Colonic mucosa (tissue), 4 donors: ENCODE measurements around the gene TECPR2. TPM values are rescaled to one million over a fixed set of nuclear protein-coding genes. Genes with fewer than 3 reads are reported as not detected.

Source experiments
- DNase-seq: peaks from one replicate; pipeline ENCODE4 v3.0.0-alpha.2; 2020
- H3K27ac ChIP-seq: fragments of 200-600 bp; one replicate; pipeline ENCODE4 v1.8.0; 2021
- H3K27me3 ChIP-seq: fragments of 200-600 bp; one replicate; pipeline ENCODE4 v1.8.0; 2021
- H3K36me3 ChIP-seq: fragments of 200-600 bp; one replicate; pipeline ENCODE4 v1.8.0; 2021
- H3K4me1 ChIP-seq: fragments of 200-600 bp; one replicate; pipeline ENCODE4 v1.8.0; 2021; ENCODE audit warnings: mild to moderate bottlenecking
- H3K4me3 ChIP-seq: fragments of 200-600 bp; one replicate; pipeline ENCODE4 v1.8.0; 2021
- H3K9ac ChIP-seq, 2 donors: one replicate each; pipeline ENCODE4 v1.7.0; 2013; ENCODE audit warnings: control low read depth in 2 of 2, low read depth in 2 of 2, low read length in 2 of 2
- H3K9me3 ChIP-seq: fragments of 200-600 bp; one replicate; pipeline ENCODE4 v1.8.0; 2021
- intact Hi-C: fragments of 100-400 bp; cut with DNase I; formaldehyde crosslinking; loops from one replicate; pipeline ENCODE4 v1.14.1; 2022
- total RNA-seq, 2 donors: library from RNA; stranded (reverse); fragmentation: NEBNext Ultra II Directional in 1 of 2; extraction: Animal tissue kit (Norgen Biotek cat#: 25700) in 1 of 2; gene quantifications; one replicate each; pipeline ENCODE4 v1.2.1, GENCODE V29; 2021
- TF ChIP-seq, protein P1 (sequence below): fragments of 200-600 bp; IDR thresholded peaks from one replicate; pipeline ENCODE4 v1.8.0; 2022; ENCODE audit warnings: antibody characterized with exemption, mild to moderate bottlenecking
- donor health status: healthy.
- donor health status: DM: no; HTN: no; CAD: no.
- donor health status: DM: no; HTN: no; CAD: no.

Gene TECPR2
- total RNA-seq, 2 donors from 2014 or later: 16.5 to 18.2 TPM

DNA sequence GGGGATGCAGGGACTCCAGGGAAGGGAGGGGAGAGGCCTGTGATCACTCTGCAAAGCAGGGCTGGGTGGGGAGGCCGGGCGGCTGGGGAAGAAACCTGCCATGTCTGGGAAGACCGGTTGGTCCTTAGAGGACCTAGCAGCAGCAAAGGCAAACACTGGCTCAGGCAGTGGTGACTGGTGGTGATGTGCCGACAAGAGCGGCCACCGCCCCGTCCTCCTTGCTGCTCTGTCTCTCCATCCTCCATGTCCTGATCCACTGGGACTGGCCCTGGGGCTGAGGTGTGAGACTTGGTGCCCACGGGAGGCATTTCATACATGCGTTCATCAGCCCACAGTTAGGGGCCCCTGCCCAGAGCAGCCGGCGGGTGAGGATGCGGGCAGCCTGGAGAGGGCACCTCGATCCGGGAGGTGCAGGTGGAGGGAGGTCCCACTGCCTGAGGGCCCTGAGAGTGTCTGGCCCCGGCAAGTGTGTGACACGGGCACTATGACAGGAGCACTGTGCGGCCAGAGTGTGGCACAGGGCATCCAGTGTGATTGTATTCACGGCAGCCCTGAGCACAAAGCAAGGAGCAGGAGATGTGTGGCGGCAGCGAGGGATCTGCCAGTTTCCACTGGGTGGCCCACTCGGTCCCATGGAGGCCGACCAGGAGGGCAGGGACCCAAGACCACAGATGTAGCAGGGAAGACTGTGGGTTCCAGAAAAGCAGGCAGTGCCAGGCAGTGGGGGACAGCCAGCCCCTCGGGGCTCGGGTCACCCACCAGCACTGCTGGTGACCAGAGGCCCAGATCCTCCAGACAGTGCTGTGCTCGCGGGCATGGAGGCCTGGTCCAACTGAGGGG lies 133.0 kb downstream of the TECPR2 start:
- Histone ChIP-seq H3K9me3 (no peaks in the 10 kb centered on the region), H3K27ac (no peak overlapping the region), H3K27me3 (no peaks in the 10 kb centered on the region), H3K4me1 (no peaks in the 10 kb centered on the region), H3K9ac (no peak overlapping the region), H3K36me3 (no peaks in the 10 kb centered on the region), H3K4me3 (no peak overlapping the region)
- no peak for DNase-seq
- TF ChIP-seq, protein P1, sequence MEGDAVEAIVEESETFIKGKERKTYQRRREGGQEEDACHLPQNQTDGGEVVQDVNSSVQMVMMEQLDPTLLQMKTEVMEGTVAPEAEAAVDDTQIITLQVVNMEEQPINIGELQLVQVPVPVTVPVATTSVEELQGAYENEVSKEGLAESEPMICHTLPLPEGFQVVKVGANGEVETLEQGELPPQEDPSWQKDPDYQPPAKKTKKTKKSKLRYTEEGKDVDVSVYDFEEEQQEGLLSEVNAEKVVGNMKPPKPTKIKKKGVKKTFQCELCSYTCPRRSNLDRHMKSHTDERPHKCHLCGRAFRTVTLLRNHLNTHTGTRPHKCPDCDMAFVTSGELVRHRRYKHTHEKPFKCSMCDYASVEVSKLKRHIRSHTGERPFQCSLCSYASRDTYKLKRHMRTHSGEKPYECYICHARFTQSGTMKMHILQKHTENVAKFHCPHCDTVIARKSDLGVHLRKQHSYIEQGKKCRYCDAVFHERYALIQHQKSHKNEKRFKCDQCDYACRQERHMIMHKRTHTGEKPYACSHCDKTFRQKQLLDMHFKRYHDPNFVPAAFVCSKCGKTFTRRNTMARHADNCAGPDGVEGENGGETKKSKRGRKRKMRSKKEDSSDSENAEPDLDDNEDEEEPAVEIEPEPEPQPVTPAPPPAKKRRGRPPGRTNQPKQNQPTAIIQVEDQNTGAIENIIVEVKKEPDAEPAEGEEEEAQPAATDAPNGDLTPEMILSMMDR: no peak
- intact Hi-C loops: no loop called here

GRCh38 chr14:102496331-102496691 lies 133.6 kb downstream of the TECPR2 start:
- H3K27me3 ChIP-seq: no peaks in the 10 kb centered on the region
- H3K9ac ChIP-seq: no peak overlapping the region
- no peak overlapping the region for H3K4me3 ChIP-seq
- no peak overlapping the region for H3K27ac ChIP-seq
- no peaks in the 10 kb centered on the region for H3K36me3 ChIP-seq
- TF ChIP-seq, protein P1: no peak
- H3K9me3 ChIP-seq: no peaks in the 10 kb centered on the region
- H3K4me1 ChIP-seq: no peaks in the 10 kb centered on the region
- intact Hi-C loops: no loop called here
- no peak for DNase-seq

DNA sequence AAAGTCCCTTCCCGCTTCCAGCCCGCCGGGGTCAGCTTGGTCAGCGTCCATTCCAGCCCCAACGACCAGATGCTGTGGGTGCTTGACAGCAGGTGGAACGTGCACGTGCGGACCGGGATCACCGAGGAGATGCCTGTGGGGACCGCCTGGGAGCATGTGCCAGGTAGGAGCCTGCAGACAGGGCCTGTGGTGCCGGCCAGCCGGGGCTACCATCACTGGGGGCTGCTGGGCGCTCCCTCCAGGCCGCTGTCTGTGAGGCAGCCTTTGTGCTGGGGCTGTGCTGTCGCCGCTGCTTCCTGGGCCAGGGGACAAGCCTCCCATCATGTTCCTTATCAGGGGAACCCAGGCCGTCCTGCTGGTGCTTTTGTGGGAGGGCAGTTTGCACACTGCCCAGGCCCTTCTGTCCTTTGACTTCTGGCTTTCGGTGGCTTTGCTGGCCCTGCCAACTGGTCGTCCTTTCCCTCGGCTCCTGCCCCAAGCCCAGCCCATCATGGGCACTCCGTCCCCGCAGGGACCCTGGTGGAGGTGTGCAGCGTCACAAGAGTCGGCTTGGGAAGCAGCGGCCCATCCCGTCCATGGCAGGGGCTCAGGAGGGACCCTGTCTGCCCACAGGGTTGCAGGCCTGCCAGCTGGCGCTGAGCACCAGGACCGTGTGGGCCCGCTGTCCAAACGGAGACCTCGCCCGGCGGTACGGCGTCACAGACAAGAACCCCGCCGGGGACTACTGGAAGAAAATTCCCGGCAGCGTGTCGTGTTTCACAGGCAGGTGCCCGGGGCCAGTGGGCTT lies 134.4 kb downstream of the TECPR2 start:
- intact Hi-C loops: no loop called here
- H3K36me3 ChIP-seq: no peaks in the 10 kb centered on the region
- no peaks in the 10 kb centered on the region for H3K27me3 ChIP-seq
- H3K9me3 ChIP-seq: no peaks in the 10 kb centered on the region
- no peak for DNase-seq
- no peak overlapping the region for H3K27ac ChIP-seq
- H3K4me3 ChIP-seq: no peak overlapping the region
- H3K4me1 ChIP-seq: no peaks in the 10 kb centered on the region
- TF ChIP-seq, protein P1: no peak
- no peak overlapping the region for H3K9ac ChIP-seq

DNA sequence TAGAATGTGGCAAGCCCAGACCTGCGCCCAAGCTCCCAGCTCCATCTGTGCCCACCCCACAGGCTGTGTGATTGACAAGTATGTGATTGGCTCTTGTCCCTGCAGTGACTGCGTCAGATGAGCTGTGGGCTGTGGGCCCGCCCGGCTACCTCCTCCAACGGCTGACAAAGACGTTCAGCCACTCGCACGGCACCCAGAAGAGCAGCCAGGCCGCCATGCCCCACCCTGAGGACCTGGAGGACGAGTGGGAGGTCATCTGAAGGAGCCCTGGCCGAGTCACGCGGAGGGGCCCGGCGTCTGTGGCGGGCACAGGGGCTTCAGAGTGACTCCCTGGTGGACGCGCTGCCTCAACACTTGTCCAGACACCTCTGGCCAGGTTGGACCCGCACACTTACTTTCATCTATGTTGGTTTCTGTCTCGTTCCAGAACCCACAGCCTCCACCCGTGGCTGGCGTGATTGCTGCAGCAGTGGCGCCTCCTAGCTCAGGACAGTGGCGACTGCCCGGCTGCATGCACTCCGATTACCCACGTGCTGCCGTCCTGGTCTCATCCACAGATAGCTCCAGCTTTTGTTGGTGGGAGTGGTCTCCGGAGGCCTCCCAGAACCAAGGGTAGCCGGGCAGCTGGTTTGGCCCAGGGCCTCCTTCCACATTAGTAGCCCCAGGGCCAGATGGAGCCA lies 135.4 kb downstream of the TECPR2 start:
- TF ChIP-seq, protein P1: peak; percentile 26
- Histone ChIP-seq H3K4me1 (no peaks in the 10 kb centered on the region), H3K9ac (no peak overlapping the region), H3K36me3 (no peaks in the 10 kb centered on the region), H3K4me3 (no peak overlapping the region), H3K27ac (no peak overlapping the region), H3K9me3 (no peaks in the 10 kb centered on the region), H3K27me3 (no peaks in the 10 kb centered on the region)
- intact Hi-C loops: no loop called here
- no peak for DNase-seq

- Histone ChIP-seq H3K9ac (no peak overlapping the region), H3K36me3 (no peaks in the 10 kb centered on the region), H3K27ac (no peak overlapping the region), H3K4me1 (no peaks in the 10 kb centered on the region), H3K27me3 (no peaks in the 10 kb centered on the region), H3K4me3 (no peak overlapping the region), H3K9me3 (no peaks in the 10 kb centered on the region)
- TF ChIP-seq, protein P1: no peak
- intact Hi-C loops: no loop called here
- no peak for DNase-seq
Observed at GRCh38 chr14:102498678-102499265, 136.0 kb downstream of the TECPR2 start.
